HCT116 (cell line): Measurements from ENCODE around the gene ROR2. TPM values are rescaled to one million over a fixed set of nuclear protein-coding genes. Genes with fewer than 3 reads are reported as not detected.
"Not testable (repeated sequence)": the region's sequence is repeated elsewhere in the genome, so short reads cannot be mapped to it uniquely, and the experiment has no call there.

ENCODE experiments used
- ATAC-seq: fragments of 200-7000 bp; cut with Tn5 transposase; 2 replicates; pipeline ENCODE4 v1.9.1; 2020; ENCODE audit warnings: mild to moderate bottlenecking, moderate library complexity
- BruUV-seq: library from RNA; stranded (reverse); fragments of 400-500 nt; replicated peaks from 2 replicates; lab custom pipeline; 2021; lab: Mats Ljungman, UMichigan
- CTCF ChIA-PET: fragments of 300-600 bp; sonication (Branson Sonifier 250); formaldehyde crosslinking; loops from one replicate; lab custom pipeline; 2021; ENCODE audit warnings: antibody characterized with exemption; lab: Charles Lee
- POLR2A ChIA-PET: fragments of 300-600, 350-600 bp; sonication (Branson Sonifier 250); formaldehyde crosslinking; loops from one replicate; lab custom pipeline; 2021; ENCODE audit warnings: antibody characterized with exemption; lab: Charles Lee
- RAD21 ChIA-PET, 2 experiments: fragments of 300-600 bp; sonication (Branson Sonifier 250); formaldehyde crosslinking; loops; one replicate each; lab custom pipeline; 2023; ENCODE audit warnings: low total read pairs in 2 of 2; ENCODE audit not compliant: uncharacterized antibody in 2 of 2, unreplicated experiment in 2 of 2, low non-redundant PET in 1 of 2; lab: Charles Lee
- DNase-seq: peaks from one replicate; pipeline ENCODE4 v3.0.0-alpha.2; 2010; ENCODE audit warnings: low read depth, low spot score
- H2AFZ ChIP-seq: fragments of 200-600 bp; shearing (Covaris generic), sonication (generic); 2 replicates; pipeline ENCODE4 v1.6.1; 2017; ENCODE audit warnings: low read depth, mixed run types, mixed read lengths, antibody characterized with exemption, low read length; ENCODE audit not compliant: poor library complexity, severe bottlenecking
- H3K27ac ChIP-seq: 2 replicates; pipeline ENCODE4 v1.5.1; 2012; ENCODE audit warnings: low read depth, low read length
- H3K27me3 ChIP-seq: fragments of 200-600 bp; sonication (generic); 2 replicates; pipeline ENCODE4 v1.6.1; 2016; ENCODE audit warnings: mixed run types, low read length, mixed read lengths; ENCODE audit not compliant: insufficient read depth
- H3K36me3 ChIP-seq, 2 experiments: fragments of 200-500 bp in 1 of 2; fragments of 200-600 bp in 1 of 2; sonication (Bioruptor generic) in 1 of 2; sonication (generic) in 1 of 2; 2 replicates each; pipeline versions ENCODE4 v1.5.1 to v1.6.1; 2014 to 2016; ENCODE audit warnings: low read length in 2 of 2, inconsistent platforms in 1 of 2, mixed read lengths in 1 of 2, mixed run types in 1 of 2; ENCODE audit not compliant: insufficient read depth in 2 of 2, control insufficient read depth in 1 of 2
- H3K4me1 ChIP-seq, 2 experiments: fragments of 200-600 bp in 1 of 2; sonication (generic) in 1 of 2; 2 replicates each; pipeline versions ENCODE4 v1.5.1 to v1.6.1; 2012 to 2017; ENCODE audit warnings: low read length in 2 of 2, inconsistent platforms in 1 of 2, mild to moderate bottlenecking in 1 of 2, mixed read lengths in 1 of 2, mixed run types in 1 of 2, moderate library complexity in 1 of 2; ENCODE audit not compliant: insufficient read depth in 2 of 2, control insufficient read depth in 1 of 2
- H3K4me2 ChIP-seq: fragments of 200-600 bp; sonication (generic); 2 replicates; pipeline ENCODE4 v1.6.1; 2017; ENCODE audit warnings: mixed run types, low read length, mixed read lengths
- H3K4me3 ChIP-seq, 2 experiments: fragments of 200-600 bp in 1 of 2; sonication (generic) in 1 of 2; replicated peaks in 1 of 2; 2 replicates each; pipeline ENCODE4 v1.5.1; 2011 to 2016; ENCODE audit warnings: low read length in 2 of 2, control low read depth in 1 of 2, low read depth in 1 of 2, mild to moderate bottlenecking in 1 of 2, mixed read lengths in 1 of 2, mixed run types in 1 of 2
- H3K79me2 ChIP-seq: fragments of 200-600 bp; sonication (generic); 2 replicates; pipeline ENCODE4 v1.6.1; 2017; ENCODE audit warnings: mild to moderate bottlenecking, mixed run types, low read length, moderate library complexity, mixed read lengths; ENCODE audit not compliant: insufficient read depth
- H3K9ac ChIP-seq: fragments of 200-600 bp; sonication (generic); 2 replicates; pipeline ENCODE4 v1.6.1; 2016; ENCODE audit warnings: low read length, mixed read lengths
- H3K9me2 ChIP-seq: fragments of 200-600 bp; sonication (generic), shearing (Covaris generic); 2 replicates; pipeline ENCODE4 v1.6.1; 2017; ENCODE audit warnings: mixed run types, mild to moderate bottlenecking, moderate library complexity; ENCODE audit not compliant: insufficient read depth
- H3K9me3 ChIP-seq, 2 experiments: fragments of 200-500 bp in 1 of 2; fragments of 200-600 bp in 1 of 2; sonication (Bioruptor generic) in 1 of 2; sonication (generic) in 1 of 2; 2 replicates each; pipeline ENCODE4 v1.6.1; 2014 to 2017; ENCODE audit warnings: low read length in 2 of 2, mixed read lengths in 2 of 2, inconsistent platforms in 1 of 2, low read depth in 1 of 2, mild to moderate bottlenecking in 1 of 2, mixed run types in 1 of 2, moderate library complexity in 1 of 2; ENCODE audit not compliant: control insufficient read depth in 1 of 2, insufficient read depth in 1 of 2
- H4K20me1 ChIP-seq: fragments of 200-600 bp; sonication (generic), shearing (Covaris generic); 2 replicates; pipeline ENCODE4 v1.6.1; 2017; ENCODE audit warnings: mixed run types, mild to moderate bottlenecking, moderate library complexity; ENCODE audit not compliant: insufficient read depth
- CBX3 ChIP-seq: IDR thresholded peaks from 2 replicates; pipeline ENCODE4 v1.6.1; 2012; ENCODE audit warnings: low read depth
- EZH2 ChIP-seq: fragments of 200-600 bp; sonication (generic); IDR thresholded peaks from 2 replicates; pipeline ENCODE4 v1.6.1; 2017; ENCODE audit warnings: antibody characterized with exemption, mixed run types
- FOSL1 ChIP-seq: IDR thresholded peaks from 2 replicates; pipeline ENCODE4 v1.6.1; 2012; ENCODE audit warnings: low read depth
- MAX ChIP-seq: IDR thresholded peaks from 2 replicates; pipeline ENCODE4 v1.6.1; 2012
- POLR2A ChIP-seq: IDR thresholded peaks from 2 replicates; pipeline ENCODE4 v1.7.0; 2011; ENCODE audit warnings: borderline replicate concordance; ENCODE audit not compliant: insufficient read depth, insufficient read length; ENCODE audit errors: extremely low read depth
- RAD21 ChIP-seq: IDR thresholded peaks from 2 replicates; pipeline ENCODE4 v1.6.1; 2012; ENCODE audit warnings: low read depth, mild to moderate bottlenecking
- intact Hi-C: fragments of 100-400 bp; cut with micrococcal nuclease; formaldehyde crosslinking; loops from 2 replicates; pipeline ENCODE4 v1.10.0; 2022
- total RNA-seq: library from RNA; stranded (reverse); gene quantifications from one replicate; pipeline ENCODE4 v1.2.1, GENCODE V29; 2021; ENCODE audit not compliant: unreplicated experiment

ROR2 gene
- total RNA-seq, 1 experiment from 2014 or later, result 15.7 TPM

- CTCF ChIA-PET, result not testable (repeated sequence)
Observed at GRCh38 chr9:91909256-91909655, 40.8 kb downstream of the ROR2 start.

GRCh38 chr9:91908746-91909145 is 41.3 kb downstream of the ROR2 start:
- BruUV-seq, result no TSS peak
- no peak overlapping the region for H3K4me2 ChIP-seq
- no peaks in the 10 kb centered on the region for H3K9me2 ChIP-seq
- RAD21 ChIA-PET, result no interaction called here
- intact Hi-C loops, result no loop called here
- no peaks in the 10 kb centered on the region for H4K20me1 ChIP-seq
- no peaks in the 10 kb centered on the region for H3K9me3 ChIP-seq
- ATAC-seq (no peak), DNase-seq (no peak)
- H3K9ac ChIP-seq, result no peak overlapping the region
- peaks cover 17% of the 10 kb centered on the region; the same call in 1 of the 2 replicates for H3K79me2 ChIP-seq
- no peak overlapping the region for H2AFZ ChIP-seq
- H3K27me3 ChIP-seq, result no peaks in the 10 kb centered on the region
- H3K36me3 ChIP-seq, result no peaks in the 10 kb centered on the region
- POLR2A ChIA-PET, result no interaction called here
- TF ChIP-seq CBX3 (no peak), RAD21 (no peak), MAX (no peak), FOSL1 (no peak), EZH2 (no peak), POLR2A (no peak)
- peaks cover 0 to 7% of the 10 kb centered on the region in 2 experiments; a peak in 1 of 4 replicates for H3K4me1 ChIP-seq
- no peak overlapping the region for H3K4me3 ChIP-seq
- H3K27ac ChIP-seq, result no peak overlapping the region
- CTCF ChIA-PET, result no interaction called here

More at GRCh38 chr9:91909256-91909655, 40.8 kb downstream of the ROR2 start:
- intact Hi-C loops, H3K36me3 ChIP-seq, H3K4me3 ChIP-seq, H3K4me1 ChIP-seq, ATAC-seq, H3K9me2 ChIP-seq, DNase-seq, H2AFZ ChIP-seq, H3K4me2 ChIP-seq, H3K9ac ChIP-seq, H3K27ac ChIP-seq, POLR2A ChIA-PET, H3K9me3 ChIP-seq, H3K27me3 ChIP-seq, RAD21 ChIA-PET, H4K20me1 ChIP-seq, BruUV-seq: not testable (repeated sequence)
- H3K79me2 ChIP-seq, result peaks cover 17% of the 10 kb centered on the region; the same call in 1 of the 2 replicates
